ENCODE results near the gene HSPB7.

HSPB7 gene

GRCh38 chr1:16043521-16043920 is 25.7 kb upstream of the HSPB7 start, which contains the start of gene CLCNKB:
Gene CLCNKB (plus strand): TSS chr1:16043782. CDS start chr1:16044493, 711 bp downstream.
- TF ChIP-seq FOXP2 (optimal IDR thresholded peaks at IDR 0.05; ENCODE audit: borderline replicate concordance, extremely low read depth, extremely low read length, insufficient read depth) (no peak), SIN3A (IDR thresholded peaks at IDR 0.05; ENCODE audit: borderline replicate concordance, insufficient read depth, low read length) (no peak)

GRCh38 chr1:16042096-16042495 is 24.3 kb upstream of the HSPB7 start:
- no peak for TF ChIP-seq SIN3A (IDR thresholded peaks at IDR 0.05; ENCODE audit: borderline replicate concordance, insufficient read depth, low read length)
- TF ChIP-seq FOXP2 (optimal IDR thresholded peaks at IDR 0.05; ENCODE audit: borderline replicate concordance, extremely low read depth, extremely low read length, insufficient read depth), result no peak
- TF ChIP-seq POLR2AphosphoS5 (IDR thresholded peaks at IDR 0.05; ENCODE audit: low read depth, low read length), result no peak
- no peak for TF ChIP-seq TAF1 (IDR thresholded peaks at IDR 0.05; ENCODE audit: borderline replicate concordance, insufficient read depth, low read length)
- no peak for TF ChIP-seq REST (IDR thresholded peaks at IDR 0.05; ENCODE audit: insufficient read depth in 1 of 2, low read depth in 2 of 2, low read length in 2 of 2)

- TF ChIP-seq FOXP2 (optimal IDR thresholded peaks at IDR 0.05; ENCODE audit: borderline replicate concordance, extremely low read depth, extremely low read length, insufficient read depth) (no peak), TAF1 (IDR thresholded peaks at IDR 0.05; ENCODE audit: borderline replicate concordance, insufficient read depth, low read length) (no peak), POLR2AphosphoS5 (IDR thresholded peaks at IDR 0.05; ENCODE audit: low read depth, low read length) (no peak), SIN3A (IDR thresholded peaks at IDR 0.05; ENCODE audit: borderline replicate concordance, insufficient read depth, low read length) (no peak), REST (IDR thresholded peaks at IDR 0.05; ENCODE audit: insufficient read depth in 1 of 2, low read depth in 2 of 2, low read length in 2 of 2) (no peak)
Measured at GRCh38 chr1:16041200-16041599, 23.4 kb upstream of the HSPB7 start.

GRCh38 chr1:16038620-16038912 is 20.7 kb upstream of the HSPB7 start:
- TF ChIP-seq POLR2AphosphoS5 (IDR thresholded peaks at IDR 0.05; ENCODE audit: low read depth, low read length), result no peak
- no peak for TF ChIP-seq TAF1 (IDR thresholded peaks at IDR 0.05; ENCODE audit: borderline replicate concordance, insufficient read depth, low read length)
- TF ChIP-seq REST (IDR thresholded peaks at IDR 0.05; ENCODE audit: insufficient read depth in 1 of 2, low read depth in 2 of 2, low read length in 2 of 2), result no peak
- TF ChIP-seq SIN3A (IDR thresholded peaks at IDR 0.05; ENCODE audit: borderline replicate concordance, insufficient read depth, low read length), result no peak
- TF ChIP-seq FOXP2 (optimal IDR thresholded peaks at IDR 0.05; ENCODE audit: borderline replicate concordance, extremely low read depth, extremely low read length, insufficient read depth), result no peak

- TF ChIP-seq SIN3A (IDR thresholded peaks at IDR 0.05; ENCODE audit: borderline replicate concordance, insufficient read depth, low read length) (no peak), TAF1 (IDR thresholded peaks at IDR 0.05; ENCODE audit: borderline replicate concordance, insufficient read depth, low read length) (no peak), REST (IDR thresholded peaks at IDR 0.05; ENCODE audit: insufficient read depth in 1 of 2, low read depth in 2 of 2, low read length in 2 of 2) (no peak), FOXP2 (optimal IDR thresholded peaks at IDR 0.05; ENCODE audit: borderline replicate concordance, extremely low read depth, extremely low read length, insufficient read depth) (peak; percentile 63), POLR2AphosphoS5 (IDR thresholded peaks at IDR 0.05; ENCODE audit: low read depth, low read length) (no peak)
Measured at GRCh38 chr1:16032388-16033102, 14.7 kb upstream of the HSPB7 start.

All from PFSK-1 (cell line).